ENCODE measurements around the gene COLEC12.
A peak's percentile ranks its signal among the peaks of the same experiment; 100 is the strongest.

Gene COLEC12

DNA sequence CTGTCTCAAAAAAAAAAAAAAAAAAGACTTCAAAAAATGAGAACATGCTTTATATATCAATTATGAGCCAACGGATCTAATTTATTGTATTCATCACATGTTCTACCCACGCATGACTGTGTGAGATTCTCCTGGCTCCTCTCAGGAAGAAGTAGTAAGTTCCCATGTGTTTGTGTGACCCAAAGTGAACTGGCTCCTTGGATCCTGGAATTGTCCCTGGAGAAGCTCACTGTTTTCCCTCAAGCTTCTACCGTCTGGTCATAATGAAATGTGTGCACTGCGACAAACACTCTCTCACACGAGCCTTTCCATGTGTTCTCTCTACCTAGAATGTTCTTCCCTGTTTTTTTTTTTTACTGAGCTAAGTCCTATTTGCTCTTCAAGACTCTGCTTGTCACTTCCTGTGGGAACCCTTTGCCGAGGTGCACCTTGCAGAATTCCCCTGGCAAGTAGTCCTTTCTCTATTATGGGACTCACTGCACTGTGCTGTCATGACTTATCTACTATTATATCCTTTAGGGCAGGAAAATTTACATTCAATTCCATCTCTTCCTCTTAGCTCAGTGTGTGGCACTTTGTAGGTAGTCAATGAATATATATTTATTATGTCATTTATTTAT lies 149.4 kb downstream of the COLEC12 start:
- Mint-ChIP-seq H3K36me3 (ENCODE audit: low read depth) (no peaks in the 10 kb centered on the region), H3K27ac (no peak overlapping the region), H3K27me3 (peaks cover 13% of the 10 kb centered on the region), H3K9me3 (no peaks in the 10 kb centered on the region), H3K4me3 (no peak overlapping the region), H3K4me1 (ENCODE audit: low read depth) (no peaks in the 10 kb centered on the region)

DNA sequence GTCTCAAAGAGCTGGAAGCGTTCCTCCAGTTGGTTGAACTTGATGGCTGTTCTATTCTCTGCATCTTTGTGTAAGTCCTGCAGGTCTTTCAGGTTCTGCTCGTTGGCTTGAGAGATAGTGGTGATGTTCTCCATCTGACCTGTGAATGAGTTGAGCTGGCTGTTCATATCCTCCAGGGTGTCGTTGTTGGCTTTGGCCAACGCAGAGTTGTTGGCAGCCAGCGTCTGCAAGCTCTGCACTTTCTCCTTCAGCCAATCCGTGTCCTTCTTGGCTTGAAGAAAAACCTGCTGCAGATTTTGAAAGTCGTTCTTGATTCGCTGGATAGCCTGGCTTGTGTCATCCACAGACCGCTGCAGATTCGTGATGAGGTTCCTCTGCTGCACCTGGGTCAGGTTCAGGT lies 153.9 kb downstream of the COLEC12 start:
- Mint-ChIP-seq H3K36me3 (ENCODE audit: low read depth) (no peaks in the 10 kb centered on the region), H3K27ac (no peak overlapping the region), H3K27me3 (peaks cover 10% of the 10 kb centered on the region), H3K4me3 (no peak overlapping the region), H3K4me1 (ENCODE audit: low read depth) (no peaks in the 10 kb centered on the region), H3K9me3 (no peaks in the 10 kb centered on the region)

DNA sequence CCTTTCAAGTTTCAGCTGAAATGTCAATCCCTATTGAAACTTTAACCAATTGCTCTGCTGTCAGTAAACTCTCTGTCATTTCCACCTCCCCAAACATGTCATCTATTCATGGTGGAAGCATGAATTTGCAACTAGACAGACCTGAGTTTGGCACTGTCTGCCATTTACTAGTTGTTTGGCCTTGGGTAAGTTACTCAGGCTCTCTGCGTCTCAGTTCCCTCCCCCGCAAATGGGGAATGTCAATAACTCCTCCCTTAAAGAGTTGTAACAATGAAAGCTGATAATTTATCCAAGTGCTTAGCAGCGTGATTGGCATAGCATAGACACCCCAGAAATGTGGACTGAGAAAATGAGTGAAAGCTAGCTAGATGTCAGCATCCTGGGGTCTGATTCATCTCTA lies 159.4 kb downstream of the COLEC12 start:
- Mint-ChIP-seq H3K27me3 (peaks cover 6% of the 10 kb centered on the region), H3K9me3 (no peaks in the 10 kb centered on the region), H3K27ac (no peak overlapping the region), H3K4me3 (no peak overlapping the region), H3K36me3 (ENCODE audit: low read depth) (no peaks in the 10 kb centered on the region), H3K4me1 (ENCODE audit: low read depth) (no peaks in the 10 kb centered on the region)

- no peaks in the 10 kb centered on the region for H3K4me1 Mint-ChIP-seq (ENCODE audit: low read depth)
Observed at GRCh38 chr18:340044-340443, 160.5 kb downstream of the COLEC12 start.

GRCh38 chr18:339200-339599 lies 161.3 kb downstream of the COLEC12 start:
- Mint-ChIP-seq H3K4me1 (ENCODE audit: low read depth) (no peaks in the 10 kb centered on the region), H3K9me3 (no peaks in the 10 kb centered on the region), H3K36me3 (ENCODE audit: low read depth) (no peaks in the 10 kb centered on the region), H3K4me3 (no peak overlapping the region), H3K27me3 (peaks cover 6% of the 10 kb centered on the region), H3K27ac (no peak overlapping the region)

More at GRCh38 chr18:340044-340443, 160.5 kb downstream of the COLEC12 start:
- Mint-ChIP-seq H3K36me3 (ENCODE audit: low read depth) (no peaks in the 10 kb centered on the region), H3K27me3 (peaks cover 6% of the 10 kb centered on the region), H3K9me3 (no peaks in the 10 kb centered on the region), H3K4me3 (no peak overlapping the region), H3K27ac (no peak overlapping the region)

GRCh38 chr18:336713-337112 lies 163.8 kb downstream of the COLEC12 start:
- Mint-ChIP-seq H3K27me3 (peaks cover 6% of the 10 kb centered on the region), H3K27ac (no peak overlapping the region)

GRCh38 chr18:335733-336132 lies 164.8 kb downstream of the COLEC12 start:
- Mint-ChIP-seq H3K9me3 (no peaks in the 10 kb centered on the region), H3K4me1 (ENCODE audit: low read depth) (no peaks in the 10 kb centered on the region), H3K4me3 (no peak overlapping the region), H3K27ac (peak overlapping the region; percentile 42), H3K27me3 (peaks cover 6% of the 10 kb centered on the region), H3K36me3 (ENCODE audit: low read depth) (no peaks in the 10 kb centered on the region)

More at GRCh38 chr18:336713-337112, 163.8 kb downstream of the COLEC12 start:
- H3K9me3 Mint-ChIP-seq = no peaks in the 10 kb centered on the region
- H3K36me3 Mint-ChIP-seq (ENCODE audit: low read depth) = no peaks in the 10 kb centered on the region
- no peak overlapping the region for H3K4me3 Mint-ChIP-seq
- no peaks in the 10 kb centered on the region for H3K4me1 Mint-ChIP-seq (ENCODE audit: low read depth)

DNA sequence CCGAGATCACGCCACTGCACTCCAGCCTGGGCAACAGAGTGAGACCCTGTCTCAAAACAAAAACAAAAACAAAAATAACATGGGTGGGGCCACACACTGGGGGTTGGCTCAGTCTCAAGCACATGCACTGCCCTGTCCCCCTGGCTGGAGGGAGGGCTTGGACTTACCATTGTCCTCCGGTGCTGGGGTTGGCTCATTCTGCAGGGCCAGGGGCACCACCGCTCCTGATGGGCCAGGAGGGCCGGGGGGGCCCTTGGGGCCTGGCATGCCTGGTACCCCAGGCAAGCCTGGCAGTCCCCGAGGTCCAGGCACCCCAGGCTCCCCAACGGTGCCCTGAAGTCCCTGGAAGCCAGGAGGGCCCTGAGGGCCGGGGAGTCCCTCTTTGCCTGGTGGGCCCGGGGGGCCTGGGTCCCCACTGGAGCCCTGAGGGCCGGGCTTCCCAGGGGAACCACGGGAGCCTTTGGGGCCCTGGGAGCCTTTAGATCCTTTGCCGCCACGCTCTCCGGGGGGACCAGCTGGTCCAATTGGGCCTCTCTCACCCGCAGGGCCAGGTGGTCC lies 165.8 kb downstream of the COLEC12 start:
- H3K36me3 Mint-ChIP-seq (ENCODE audit: low read depth) = no peaks in the 10 kb centered on the region
- peaks cover 3% of the 10 kb centered on the region for H3K27me3 Mint-ChIP-seq
- no peaks in the 10 kb centered on the region for H3K4me1 Mint-ChIP-seq (ENCODE audit: low read depth)
- no peaks in the 10 kb centered on the region for H3K9me3 Mint-ChIP-seq
- no peak overlapping the region for H3K4me3 Mint-ChIP-seq
- no peak overlapping the region for H3K27ac Mint-ChIP-seq

DNA sequence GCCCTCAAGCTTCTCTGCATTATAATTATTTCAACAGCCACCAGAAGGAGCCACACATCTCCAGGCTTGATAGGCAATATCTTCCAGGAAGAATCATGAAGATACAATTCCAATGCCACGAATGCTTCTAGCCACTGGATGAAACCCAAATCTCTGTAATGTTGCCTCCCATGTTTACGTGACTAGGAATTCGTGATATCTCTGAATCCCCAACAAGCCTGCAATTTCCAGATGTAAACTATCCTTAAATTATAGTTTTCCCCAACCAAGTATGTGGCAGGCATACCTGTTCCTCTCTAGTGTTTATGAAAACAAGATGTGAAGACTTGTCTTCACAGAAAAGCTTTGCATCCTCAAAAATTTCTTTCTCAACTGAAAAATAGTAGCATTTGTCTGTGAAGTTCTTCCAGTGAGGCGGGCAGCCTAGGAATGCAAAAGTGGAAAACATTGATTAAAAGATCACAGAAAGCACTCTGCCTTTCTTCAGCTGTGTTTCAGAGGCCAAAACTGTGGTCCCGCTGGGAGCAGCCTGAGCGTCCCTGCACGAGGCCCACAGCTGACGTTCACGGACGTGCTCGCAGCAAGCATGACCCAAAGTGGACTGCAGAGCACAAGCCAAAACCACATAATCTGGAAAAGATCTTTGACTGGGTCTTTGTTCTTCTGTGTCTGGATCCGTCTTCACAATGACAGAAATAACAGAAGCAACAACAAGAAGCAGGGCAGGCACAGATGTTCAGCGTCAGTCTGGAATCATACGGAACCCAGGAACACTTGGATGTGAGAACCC lies 167.6 kb downstream of the COLEC12 start:
- Mint-ChIP-seq H3K9me3 (no peaks in the 10 kb centered on the region), H3K27me3 (no peaks in the 10 kb centered on the region), H3K27ac (no peak overlapping the region), H3K4me1 (ENCODE audit: low read depth) (no peaks in the 10 kb centered on the region), H3K36me3 (ENCODE audit: low read depth) (no peaks in the 10 kb centered on the region), H3K4me3 (no peak overlapping the region)

DNA sequence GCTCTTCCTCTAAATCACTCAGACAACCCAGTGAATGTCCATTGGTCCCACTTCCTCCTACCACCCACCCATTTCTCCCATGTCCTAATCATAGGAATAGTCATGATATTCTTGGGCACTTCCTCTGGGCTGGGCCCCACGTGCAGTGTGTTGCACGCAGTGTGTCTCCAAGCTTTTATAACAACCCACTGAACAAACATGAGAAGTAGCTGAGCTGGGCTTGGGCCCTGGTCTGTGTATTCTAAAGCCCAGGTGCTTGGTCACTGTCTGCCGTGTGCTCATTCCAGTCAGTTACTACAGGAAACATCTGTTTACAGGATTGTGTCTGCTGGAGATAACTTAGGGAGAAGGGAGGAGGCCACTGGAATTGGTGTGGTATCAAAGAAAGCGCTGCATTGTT lies 168.5 kb downstream of the COLEC12 start:
- Mint-ChIP-seq H3K4me3 (no peak overlapping the region), H3K36me3 (ENCODE audit: low read depth) (no peaks in the 10 kb centered on the region), H3K4me1 (ENCODE audit: low read depth) (no peaks in the 10 kb centered on the region), H3K9me3 (no peaks in the 10 kb centered on the region), H3K27me3 (no peaks in the 10 kb centered on the region), H3K27ac (no peak overlapping the region)

- no peak overlapping the region for H3K4me3 Mint-ChIP-seq
Observed at GRCh38 chr18:331221-331821, 169.2 kb downstream of the COLEC12 start.

DNA sequence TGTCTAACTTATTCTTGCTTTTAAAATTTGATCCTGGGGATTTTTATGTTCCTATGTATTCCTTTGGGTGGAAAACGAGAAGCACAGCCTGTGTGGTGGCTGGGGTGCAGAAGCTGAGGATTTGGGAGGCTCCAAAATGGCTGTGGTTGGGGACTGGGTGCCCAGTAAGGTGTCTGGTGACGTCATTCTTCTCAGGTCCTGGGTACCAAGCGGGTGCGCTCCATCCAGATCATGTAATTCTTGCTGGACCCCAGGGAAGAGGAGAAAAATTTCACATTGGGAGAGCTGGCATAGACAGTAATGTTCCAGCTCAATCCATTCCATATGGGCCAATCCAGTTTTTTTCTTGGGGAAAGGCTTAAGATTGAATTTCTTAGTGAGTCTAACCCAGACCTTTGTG lies 171.6 kb downstream of the COLEC12 start:
- Mint-ChIP-seq H3K4me3 (no peak overlapping the region), H3K36me3 (ENCODE audit: low read depth) (no peaks in the 10 kb centered on the region), H3K4me1 (ENCODE audit: low read depth) (no peaks in the 10 kb centered on the region), H3K27ac (no peak overlapping the region), H3K9me3 (no peaks in the 10 kb centered on the region), H3K27me3 (no peaks in the 10 kb centered on the region)

More at GRCh38 chr18:331221-331821, 169.2 kb downstream of the COLEC12 start:
- Mint-ChIP-seq H3K27ac (no peak overlapping the region), H3K27me3 (no peaks in the 10 kb centered on the region), H3K4me1 (ENCODE audit: low read depth) (no peaks in the 10 kb centered on the region), H3K36me3 (ENCODE audit: low read depth) (no peaks in the 10 kb centered on the region), H3K9me3 (no peaks in the 10 kb centered on the region)

- no peaks in the 10 kb centered on the region for H3K4me1 Mint-ChIP-seq (ENCODE audit: low read depth)
Observed at GRCh38 chr18:326846-327245, 173.7 kb downstream of the COLEC12 start.

GRCh38 chr18:323253-323622 lies 177.3 kb downstream of the COLEC12 start:
- Mint-ChIP-seq H3K36me3 (ENCODE audit: low read depth) (no peaks in the 10 kb centered on the region), H3K4me3 (no peak overlapping the region)

More at GRCh38 chr18:326846-327245, 173.7 kb downstream of the COLEC12 start:
- Mint-ChIP-seq H3K36me3 (ENCODE audit: low read depth) (no peaks in the 10 kb centered on the region), H3K27me3 (no peaks in the 10 kb centered on the region), H3K9me3 (no peaks in the 10 kb centered on the region), H3K27ac (no peak overlapping the region), H3K4me3 (no peak overlapping the region)

GRCh38 chr18:321865-322467 lies 178.5 kb downstream of the COLEC12 start:
- H3K36me3 Mint-ChIP-seq (ENCODE audit: low read depth) = no peaks in the 10 kb centered on the region
- no peak overlapping the region for H3K27ac Mint-ChIP-seq
- H3K27me3 Mint-ChIP-seq = no peaks in the 10 kb centered on the region
- H3K4me3 Mint-ChIP-seq = no peak overlapping the region
- no peaks in the 10 kb centered on the region for H3K9me3 Mint-ChIP-seq
- H3K4me1 Mint-ChIP-seq (ENCODE audit: low read depth) = no peaks in the 10 kb centered on the region

More at GRCh38 chr18:323253-323622, 177.3 kb downstream of the COLEC12 start:
- no peaks in the 10 kb centered on the region for H3K27me3 Mint-ChIP-seq
- no peak overlapping the region for H3K27ac Mint-ChIP-seq
- H3K4me1 Mint-ChIP-seq (ENCODE audit: low read depth) = no peaks in the 10 kb centered on the region
- no peaks in the 10 kb centered on the region for H3K9me3 Mint-ChIP-seq
